Epithelial cell of esophagus (primary cell): ENCODE results near the gene RHOB.

Experiments used
- DNase-seq: peaks from one replicate; pipeline ENCODE4 v3.0.0; 2010; ENCODE audit warnings: low read depth
- H3K4me3 ChIP-seq: 2 replicates; pipeline ENCODE4 v1.5.1; 2011; ENCODE audit warnings: mild to moderate bottlenecking, low read length, control low read depth
- TF ChIP-seq, protein P1 (sequence below): IDR thresholded peaks from 2 replicates; pipeline ENCODE4 v1.5.1; 2011; ENCODE audit warnings: low read depth, mild to moderate bottlenecking, low read length, control low read depth, inconsistent platforms; ENCODE audit not compliant: insufficient read depth; ENCODE audit errors: missing control alignments

RHOB gene

DNA sequence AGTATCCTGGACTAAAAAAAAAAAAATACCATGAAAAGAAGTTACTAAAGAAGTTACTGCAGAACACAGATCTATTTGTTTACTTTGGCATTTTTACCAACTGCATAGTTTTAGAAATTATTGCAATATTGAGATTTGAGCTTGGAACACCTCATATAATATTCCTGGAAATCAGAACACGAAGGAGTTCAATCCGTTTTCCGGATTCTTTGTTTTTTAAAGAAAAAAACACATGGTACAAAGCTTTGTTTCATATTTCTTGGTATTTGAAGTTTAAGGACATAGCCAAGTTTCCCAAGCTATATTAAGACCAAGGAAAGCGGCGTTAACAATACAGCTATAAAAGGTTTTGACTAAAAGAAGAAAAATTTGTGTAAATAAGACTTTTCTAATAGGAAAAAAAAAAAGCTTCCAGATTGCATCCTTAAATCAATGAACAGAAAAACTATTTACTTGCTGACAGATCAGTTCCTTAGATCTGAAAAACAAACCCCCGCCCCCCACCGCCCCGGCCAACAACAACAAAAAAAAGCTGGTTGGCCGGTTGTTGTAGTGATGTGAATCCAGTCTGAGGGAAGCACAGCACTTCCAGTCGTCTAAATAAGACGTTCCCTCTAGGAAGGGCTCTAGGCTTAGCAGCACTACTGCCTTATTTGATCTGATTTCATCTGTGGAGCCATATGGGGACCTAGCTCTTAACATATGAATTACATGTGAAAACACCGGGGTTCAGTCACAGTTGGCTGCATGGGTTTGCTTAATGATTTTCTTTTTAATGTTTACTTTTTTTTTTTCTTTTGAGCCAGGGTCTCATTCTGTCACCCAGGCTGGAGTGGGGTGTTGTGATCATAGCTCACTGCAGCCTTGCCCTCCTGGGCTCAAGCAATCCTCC is 2.5 kb upstream of the RHOB start:
- TF ChIP-seq, protein P1, sequence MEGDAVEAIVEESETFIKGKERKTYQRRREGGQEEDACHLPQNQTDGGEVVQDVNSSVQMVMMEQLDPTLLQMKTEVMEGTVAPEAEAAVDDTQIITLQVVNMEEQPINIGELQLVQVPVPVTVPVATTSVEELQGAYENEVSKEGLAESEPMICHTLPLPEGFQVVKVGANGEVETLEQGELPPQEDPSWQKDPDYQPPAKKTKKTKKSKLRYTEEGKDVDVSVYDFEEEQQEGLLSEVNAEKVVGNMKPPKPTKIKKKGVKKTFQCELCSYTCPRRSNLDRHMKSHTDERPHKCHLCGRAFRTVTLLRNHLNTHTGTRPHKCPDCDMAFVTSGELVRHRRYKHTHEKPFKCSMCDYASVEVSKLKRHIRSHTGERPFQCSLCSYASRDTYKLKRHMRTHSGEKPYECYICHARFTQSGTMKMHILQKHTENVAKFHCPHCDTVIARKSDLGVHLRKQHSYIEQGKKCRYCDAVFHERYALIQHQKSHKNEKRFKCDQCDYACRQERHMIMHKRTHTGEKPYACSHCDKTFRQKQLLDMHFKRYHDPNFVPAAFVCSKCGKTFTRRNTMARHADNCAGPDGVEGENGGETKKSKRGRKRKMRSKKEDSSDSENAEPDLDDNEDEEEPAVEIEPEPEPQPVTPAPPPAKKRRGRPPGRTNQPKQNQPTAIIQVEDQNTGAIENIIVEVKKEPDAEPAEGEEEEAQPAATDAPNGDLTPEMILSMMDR: no peak
- peak; percentile 29 for DNase-seq
- H3K4me3 ChIP-seq: no peak overlapping the region

DNA sequence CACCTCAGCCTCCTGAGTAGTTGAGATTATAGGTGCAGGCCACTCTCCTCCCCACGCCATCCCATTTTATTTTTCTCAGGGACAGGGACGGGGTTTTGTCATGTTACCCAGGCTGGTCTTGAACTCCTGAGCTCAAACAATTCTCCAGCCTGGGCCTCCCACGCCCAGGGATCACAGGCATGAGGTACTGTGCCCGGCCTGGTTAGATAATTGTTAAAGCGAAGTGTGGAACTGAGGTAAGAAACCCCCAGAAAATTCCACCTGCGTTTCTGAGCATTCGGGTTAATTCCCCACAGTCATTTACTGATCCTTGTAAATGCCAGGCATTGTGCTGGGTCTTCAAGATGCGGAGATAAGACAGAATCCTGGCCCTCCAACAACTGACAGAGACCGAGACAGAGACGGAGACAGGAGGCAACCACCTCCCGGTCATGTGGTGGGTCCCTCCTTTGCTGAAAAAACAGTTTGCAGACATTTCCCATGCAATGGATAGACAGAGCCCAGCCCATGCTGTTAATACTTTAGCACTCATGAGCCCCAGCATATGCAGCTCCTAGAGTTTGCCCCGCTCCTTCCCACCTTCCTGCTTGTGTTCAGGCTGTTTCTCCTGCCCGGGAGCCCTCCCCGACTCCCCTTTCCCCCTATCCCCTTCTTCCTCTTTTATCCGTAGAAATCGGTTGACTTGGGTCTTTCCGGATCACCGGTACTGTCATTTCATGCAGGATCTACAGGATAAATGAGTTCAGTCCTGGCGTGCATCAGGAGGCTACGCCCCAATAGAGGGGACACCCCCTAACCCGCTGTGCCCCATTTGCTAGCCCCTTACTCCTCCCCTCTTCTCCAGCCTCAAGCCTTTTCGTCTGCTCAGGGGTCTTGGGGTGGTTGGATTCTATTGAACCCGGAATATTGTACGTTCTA is 1.6 kb upstream of the RHOB start:
- no peak for DNase-seq
- no peak overlapping the region for H3K4me3 ChIP-seq
- TF ChIP-seq, protein P1: no peak

DNA sequence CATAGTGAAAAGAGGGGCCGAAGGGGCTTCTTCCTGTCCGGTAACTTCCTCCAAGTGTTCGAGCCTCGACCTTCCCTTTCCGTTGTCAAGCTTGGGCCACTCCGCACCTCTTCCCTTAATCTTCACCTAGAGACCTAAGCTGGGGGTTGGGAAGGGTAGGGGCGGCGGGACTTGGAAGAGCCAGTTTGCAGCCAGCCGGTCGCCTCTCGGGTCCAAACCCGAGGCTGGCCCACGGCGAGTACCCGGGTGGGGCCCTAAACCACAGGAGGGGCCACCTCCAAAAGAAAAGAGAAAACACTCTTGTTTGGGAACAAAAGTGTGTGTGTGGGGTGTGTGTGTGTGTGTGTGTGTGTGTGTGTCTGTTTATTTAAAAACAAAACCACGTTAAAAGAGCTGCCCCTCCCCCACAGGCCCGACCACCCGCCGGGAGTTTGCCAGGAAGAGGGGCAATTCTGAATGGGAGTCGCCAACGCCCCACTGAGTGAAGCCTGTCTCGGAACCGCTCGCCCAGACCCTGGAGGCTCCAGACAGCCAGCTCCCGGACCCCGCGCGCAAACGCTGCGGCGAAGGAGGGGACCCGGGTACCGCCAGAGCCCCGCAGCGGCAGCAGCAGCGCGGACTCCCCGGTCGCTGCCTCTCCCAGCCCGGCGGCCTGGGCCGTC is 488 bp upstream of the RHOB start:
- TF ChIP-seq, protein P1: no peak
- DNase-seq: no peak
- peak overlapping the region; percentile 53 for H3K4me3 ChIP-seq

DNA sequence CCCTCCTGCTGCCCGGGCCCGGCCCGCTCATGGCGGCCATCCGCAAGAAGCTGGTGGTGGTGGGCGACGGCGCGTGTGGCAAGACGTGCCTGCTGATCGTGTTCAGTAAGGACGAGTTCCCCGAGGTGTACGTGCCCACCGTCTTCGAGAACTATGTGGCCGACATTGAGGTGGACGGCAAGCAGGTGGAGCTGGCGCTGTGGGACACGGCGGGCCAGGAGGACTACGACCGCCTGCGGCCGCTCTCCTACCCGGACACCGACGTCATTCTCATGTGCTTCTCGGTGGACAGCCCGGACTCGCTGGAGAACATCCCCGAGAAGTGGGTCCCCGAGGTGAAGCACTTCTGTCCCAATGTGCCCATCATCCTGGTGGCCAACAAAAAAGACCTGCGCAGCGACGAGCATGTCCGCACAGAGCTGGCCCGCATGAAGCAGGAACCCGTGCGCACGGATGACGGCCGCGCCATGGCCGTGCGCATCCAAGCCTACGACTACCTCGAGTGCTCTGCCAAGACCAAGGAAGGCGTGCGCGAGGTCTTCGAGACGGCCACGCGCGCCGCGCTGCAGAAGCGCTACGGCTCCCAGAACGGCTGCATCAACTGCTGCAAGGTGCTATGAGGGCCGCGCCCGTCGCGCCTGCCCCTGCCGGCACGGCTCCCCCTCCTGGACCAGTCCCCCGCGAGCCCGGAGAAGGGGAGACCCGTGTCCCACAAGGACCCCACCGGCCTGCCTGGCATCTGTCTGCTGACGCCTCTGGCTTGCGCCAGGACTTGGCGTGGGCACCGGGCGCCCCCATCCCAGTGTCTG is 767 bp downstream of the RHOB start:
- TF ChIP-seq, protein P1: no peak
- peak; percentile 38 for DNase-seq
- H3K4me3 ChIP-seq: peak overlapping the region; percentile 83

DNA sequence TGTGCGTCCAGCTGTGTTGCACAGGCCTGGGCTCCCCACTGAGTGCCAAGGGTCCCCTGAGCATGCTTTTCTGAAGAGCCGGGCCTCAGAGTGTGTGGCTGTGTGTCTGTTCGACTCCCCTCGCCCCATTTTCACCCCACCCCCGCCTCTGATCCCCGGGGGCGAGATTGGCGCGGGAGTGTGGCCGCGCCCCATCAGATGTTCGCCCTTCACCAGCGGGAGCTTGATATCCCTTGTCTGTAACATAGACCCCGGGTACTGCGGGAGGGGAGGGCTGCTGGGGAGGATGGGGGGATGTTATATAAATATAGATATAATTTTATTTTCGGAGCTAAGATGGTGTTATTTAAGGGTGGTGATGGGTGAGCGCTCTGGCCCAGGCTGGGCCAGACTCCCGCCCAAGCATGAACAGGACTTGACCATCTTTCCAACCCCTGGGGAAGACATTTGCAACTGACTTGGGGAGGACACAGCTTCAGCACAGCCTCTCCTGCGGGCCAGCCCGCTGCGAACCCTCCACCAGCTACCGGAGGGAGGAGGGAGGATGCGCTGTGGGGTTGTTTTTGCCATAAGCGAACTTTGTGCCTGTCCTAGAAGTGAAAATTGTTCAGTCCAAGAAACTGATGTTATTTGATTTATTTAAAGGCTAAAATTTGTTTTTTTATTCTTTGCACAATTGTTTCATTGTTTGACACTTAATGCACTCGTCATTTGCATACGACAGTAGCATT is 1.5 kb downstream of the RHOB start:
- TF ChIP-seq, protein P1: no peak
- DNase-seq: no peak
- H3K4me3 ChIP-seq: peak overlapping the region; percentile 83
